GM12801 (cell line): ENCODE results near the gene LTBP3.

Source experiments
- TF ChIP-seq, protein P1 (sequence below): IDR thresholded peaks from one replicate; pipeline ENCODE4 v1.5.1; 2011; ENCODE audit warnings: control low read depth; ENCODE audit not compliant: insufficient read length; ENCODE audit errors: extremely low read depth

LTBP3 gene

DNA sequence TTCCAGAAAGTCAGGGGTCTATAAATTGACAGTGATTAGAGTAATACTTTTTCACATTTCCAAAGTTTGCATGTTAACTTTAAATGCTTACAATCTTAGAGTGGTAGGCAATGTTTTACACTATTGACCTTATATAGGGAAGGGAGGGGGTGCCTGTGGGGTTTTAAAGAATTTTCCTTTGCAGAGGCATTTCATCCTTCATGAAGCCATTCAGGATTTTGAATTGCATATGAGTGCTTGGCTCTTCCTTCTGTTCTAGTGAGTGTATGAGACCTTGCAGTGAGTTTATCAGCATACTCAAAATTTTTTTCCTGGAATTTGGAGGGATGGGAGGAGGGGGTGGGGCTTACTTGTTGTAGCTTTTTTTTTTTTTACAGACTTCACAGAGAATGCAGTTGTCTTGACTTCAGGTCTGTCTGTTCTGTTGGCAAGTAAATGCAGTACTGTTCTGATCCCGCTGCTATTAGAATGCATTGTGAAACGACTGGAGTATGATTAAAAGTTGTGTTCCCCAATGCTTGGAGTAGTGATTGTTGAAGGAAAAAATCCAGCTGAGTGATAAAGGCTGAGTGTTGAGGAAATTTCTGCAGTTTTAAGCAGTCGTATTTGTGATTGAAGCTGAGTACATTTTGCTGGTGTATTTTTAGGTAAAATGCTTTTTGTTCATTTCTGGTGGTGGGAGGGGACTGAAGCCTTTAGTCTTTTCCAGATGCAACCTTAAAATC is 54.0 kb downstream of the LTBP3 start:
- TF ChIP-seq, protein P1, sequence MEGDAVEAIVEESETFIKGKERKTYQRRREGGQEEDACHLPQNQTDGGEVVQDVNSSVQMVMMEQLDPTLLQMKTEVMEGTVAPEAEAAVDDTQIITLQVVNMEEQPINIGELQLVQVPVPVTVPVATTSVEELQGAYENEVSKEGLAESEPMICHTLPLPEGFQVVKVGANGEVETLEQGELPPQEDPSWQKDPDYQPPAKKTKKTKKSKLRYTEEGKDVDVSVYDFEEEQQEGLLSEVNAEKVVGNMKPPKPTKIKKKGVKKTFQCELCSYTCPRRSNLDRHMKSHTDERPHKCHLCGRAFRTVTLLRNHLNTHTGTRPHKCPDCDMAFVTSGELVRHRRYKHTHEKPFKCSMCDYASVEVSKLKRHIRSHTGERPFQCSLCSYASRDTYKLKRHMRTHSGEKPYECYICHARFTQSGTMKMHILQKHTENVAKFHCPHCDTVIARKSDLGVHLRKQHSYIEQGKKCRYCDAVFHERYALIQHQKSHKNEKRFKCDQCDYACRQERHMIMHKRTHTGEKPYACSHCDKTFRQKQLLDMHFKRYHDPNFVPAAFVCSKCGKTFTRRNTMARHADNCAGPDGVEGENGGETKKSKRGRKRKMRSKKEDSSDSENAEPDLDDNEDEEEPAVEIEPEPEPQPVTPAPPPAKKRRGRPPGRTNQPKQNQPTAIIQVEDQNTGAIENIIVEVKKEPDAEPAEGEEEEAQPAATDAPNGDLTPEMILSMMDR: no peak

DNA sequence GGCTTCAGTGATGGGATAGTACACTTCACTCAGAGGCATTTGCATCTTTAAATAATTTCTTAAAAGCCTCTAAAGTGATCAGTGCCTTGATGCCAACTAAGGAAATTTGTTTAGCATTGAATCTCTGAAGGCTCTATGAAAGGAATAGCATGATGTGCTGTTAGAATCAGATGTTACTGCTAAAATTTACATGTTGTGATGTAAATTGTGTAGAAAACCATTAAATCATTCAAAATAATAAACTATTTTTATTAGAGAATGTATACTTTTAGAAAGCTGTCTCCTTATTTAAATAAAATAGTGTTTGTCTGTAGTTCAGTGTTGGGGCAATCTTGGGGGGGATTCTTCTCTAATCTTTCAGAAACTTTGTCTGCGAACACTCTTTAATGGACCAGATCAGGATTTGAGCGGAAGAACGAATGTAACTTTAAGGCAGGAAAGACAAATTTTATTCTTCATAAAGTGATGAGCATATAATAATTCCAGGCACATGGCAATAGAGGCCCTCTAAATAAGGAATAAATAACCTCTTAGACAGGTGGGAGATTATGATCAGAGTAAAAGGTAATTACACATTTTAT is 54.7 kb downstream of the LTBP3 start:
- TF ChIP-seq, protein P1: no peak

GRCh38 chr11:65502555-65503367 is 55.4 kb downstream of the LTBP3 start:
- TF ChIP-seq, protein P1: no peak

GRCh38 chr11:65502274-65502554 is 55.9 kb downstream of the LTBP3 start:
- TF ChIP-seq, protein P1: no peak

DNA sequence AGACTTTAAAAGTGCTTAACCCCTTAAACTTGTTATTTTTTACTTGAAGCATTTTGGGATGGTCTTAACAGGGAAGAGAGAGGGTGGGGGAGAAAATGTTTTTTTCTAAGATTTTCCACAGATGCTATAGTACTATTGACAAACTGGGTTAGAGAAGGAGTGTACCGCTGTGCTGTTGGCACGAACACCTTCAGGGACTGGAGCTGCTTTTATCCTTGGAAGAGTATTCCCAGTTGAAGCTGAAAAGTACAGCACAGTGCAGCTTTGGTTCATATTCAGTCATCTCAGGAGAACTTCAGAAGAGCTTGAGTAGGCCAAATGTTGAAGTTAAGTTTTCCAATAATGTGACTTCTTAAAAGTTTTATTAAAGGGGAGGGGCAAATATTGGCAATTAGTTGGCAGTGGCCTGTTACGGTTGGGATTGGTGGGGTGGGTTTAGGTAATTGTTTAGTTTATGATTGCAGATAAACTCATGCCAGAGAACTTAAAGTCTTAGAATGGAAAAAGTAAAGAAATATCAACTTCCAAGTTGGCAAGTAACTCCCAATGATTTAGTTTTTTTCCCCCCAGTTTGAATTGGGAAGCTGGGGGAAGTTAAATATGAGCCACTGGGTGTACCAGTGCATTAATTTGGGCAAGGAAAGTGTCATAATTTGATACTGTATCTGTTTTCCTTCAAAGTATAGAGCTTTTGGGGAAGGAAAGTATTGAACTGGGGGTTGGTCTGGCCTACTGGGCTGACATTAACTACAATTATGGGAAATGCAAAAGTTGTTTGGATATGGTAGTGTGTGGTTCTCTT is 56.5 kb downstream of the LTBP3 start:
- TF ChIP-seq, protein P1: no peak

- TF ChIP-seq, protein P1: no peak
Observed at GRCh38 chr11:65501186-65501471, 57.0 kb downstream of the LTBP3 start.
